PC-3 (cell line): Measurements from ENCODE around the gene CHST11. TPM values are rescaled to one million over a fixed set of nuclear protein-coding genes. Genes with fewer than 3 reads are reported as not detected.

Experiments
- ATAC-seq: fragments of 200-7000 bp; cut with Tn5 transposase; 2 replicates; pipeline ENCODE4 v1.9.1; 2020; ENCODE audit warnings: mild to moderate bottlenecking, moderate library complexity
- BruUV-seq: library from RNA; stranded (reverse); fragments of 400-500 nt; replicated peaks from 2 replicates; lab custom pipeline; 2021; lab: Mats Ljungman, UMichigan
- CTCF ChIA-PET: fragments of 300-600 bp; sonication (Branson Sonifier 250); formaldehyde crosslinking; loops from one replicate; lab custom pipeline; 2022; ENCODE audit warnings: antibody characterized with exemption; lab: Charles Lee
- POLR2A ChIA-PET: fragments of 300-600 bp; sonication (Branson Sonifier 250); formaldehyde crosslinking; loops from one replicate; lab custom pipeline; 2022; ENCODE audit warnings: antibody characterized with exemption; ENCODE audit not compliant: unreplicated experiment; lab: Charles Lee
- DNase-seq: peaks from one replicate; pipeline ENCODE4 v3.0.0-alpha.2; 2015
- H2AFZ ChIP-seq: fragments of 300-600 bp; sonication (generic); 2 replicates; pipeline ENCODE4 v1.6.0; 2016; ENCODE audit warnings: antibody characterized with exemption, low read length
- H3F3A ChIP-seq: fragments of 300-600 bp; sonication (generic); one replicate; pipeline ENCODE4 v1.6.0; 2017; ENCODE audit warnings: antibody characterized with exemption, low read length, control low read depth, mild to moderate bottlenecking; ENCODE audit not compliant: unreplicated experiment
- H3K27ac ChIP-seq: fragments of 300-600 bp; sonication (generic); 2 replicates; pipeline ENCODE4 v1.5.1; 2016; ENCODE audit warnings: mild to moderate bottlenecking, low read length
- H3K27me3 ChIP-seq: fragments of 300-600 bp; sonication (generic); 2 replicates; pipeline ENCODE4 v1.6.1; 2016; ENCODE audit warnings: low read length, mixed read lengths
- H3K36me3 ChIP-seq: fragments of 300-600 bp; sonication (generic); 2 replicates; pipeline ENCODE4 v1.6.1; 2016; ENCODE audit warnings: low read depth, mixed run types, low read length, mixed read lengths
- H3K4me1 ChIP-seq: fragments of 300-600 bp; sonication (generic); 2 replicates; pipeline ENCODE4 v1.5.1; 2016; ENCODE audit warnings: low read length; ENCODE audit not compliant: insufficient read depth
- H3K4me2 ChIP-seq: fragments of 300-600 bp; sonication (generic); 2 replicates; pipeline ENCODE4 v1.6.0; 2016; ENCODE audit warnings: low read length
- H3K4me3 ChIP-seq: fragments of 300-600 bp; sonication (generic); 2 replicates; pipeline ENCODE4 v1.5.1; 2016; ENCODE audit warnings: mild to moderate bottlenecking, low read length, mixed read lengths
- H3K79me2 ChIP-seq: fragments of 300-600 bp; sonication (generic); 2 replicates; pipeline ENCODE4 v1.6.1; 2017; ENCODE audit warnings: low read length, mixed read lengths
- H3K9ac ChIP-seq: fragments of 300-600 bp; sonication (generic); 2 replicates; pipeline ENCODE4 v1.6.0; 2016; ENCODE audit warnings: mild to moderate bottlenecking, low read length
- H3K9me2 ChIP-seq: fragments of 300-600 bp; sonication (generic); replicated peaks from 2 replicates; pipeline ENCODE4 v1.6.1; 2016; ENCODE audit warnings: mixed run types, low read length, mixed read lengths
- H3K9me3 ChIP-seq: fragments of 300-600 bp; sonication (generic); 2 replicates; pipeline ENCODE4 v1.6.1; 2016; ENCODE audit warnings: low read length, mixed read lengths
- H4K20me1 ChIP-seq: fragments of 300-600 bp; sonication (generic); 2 replicates; pipeline ENCODE4 v1.6.1; 2016; ENCODE audit warnings: low read length, mixed read lengths
- EZH2 ChIP-seq: fragments of 300-600 bp; sonication (generic); IDR thresholded peaks from one replicate; pipeline ENCODE4 v1.6.1; 2017; ENCODE audit warnings: antibody characterized with exemption, mild to moderate bottlenecking, low read length; ENCODE audit not compliant: unreplicated experiment
- EZH2phosphoT487 ChIP-seq: fragments of 300-600 bp; sonication (generic); IDR thresholded peaks from 2 replicates; pipeline ENCODE4 v1.6.1; 2018; ENCODE audit warnings: mild to moderate bottlenecking, antibody characterized with exemption, low read length, borderline replicate concordance
- intact Hi-C: fragments of 100-400 bp; cut with micrococcal nuclease; formaldehyde crosslinking; loops from 2 replicates; pipeline ENCODE4 v1.9.0; 2023
- total RNA-seq: library from RNA; depleted of rRNA; stranded (reverse); fragments of >200 nt; gene quantifications from 2 replicates; pipeline ENCODE4 v1.2.3, GENCODE V29; 2014
- TF ChIP-seq, protein P1 (sequence below): fragments of 300-600 bp; sonication (generic); conservative IDR thresholded peaks from 2 replicates; pipeline ENCODE4 v1.5.1; 2017; ENCODE audit warnings: antibody characterized with exemption, low read depth, mild to moderate bottlenecking, low read length

The CHST11 gene
- total RNA-seq, 1 experiment from 2014 or later: 53.5 TPM

DNA sequence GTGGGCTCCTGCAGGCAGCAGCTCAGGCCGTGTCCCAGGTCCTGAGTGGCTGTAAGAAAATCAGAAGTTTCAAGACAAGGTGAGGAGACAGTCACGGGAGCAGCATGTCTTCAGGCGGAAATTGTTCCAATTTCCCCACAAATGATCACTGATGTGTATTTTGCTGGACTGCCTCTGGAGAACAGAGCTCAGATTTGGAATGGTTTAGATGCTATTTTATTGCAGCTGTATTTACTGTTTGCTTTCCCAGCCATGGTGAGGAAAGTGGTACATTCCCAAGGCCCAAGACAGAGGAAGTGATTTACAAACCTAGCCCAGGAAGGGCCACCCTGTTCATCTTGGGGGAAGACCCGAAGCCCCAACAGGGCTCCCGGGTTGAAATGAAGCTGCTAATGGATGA lies 195.6 kb downstream of the CHST11 start:
- no peak overlapping the region for H2AFZ ChIP-seq
- no peaks in the 10 kb centered on the region for H3K9me2 ChIP-seq
- intact Hi-C loops: no loop called here
- ATAC-seq: no peak
- no peak overlapping the region for H3K27ac ChIP-seq
- H3K79me2 ChIP-seq: no peaks in the 10 kb centered on the region
- no peaks in the 10 kb centered on the region for H3K4me1 ChIP-seq
- no peaks in the 10 kb centered on the region for H3K9me3 ChIP-seq
- POLR2A ChIA-PET: no interaction called here
- TF ChIP-seq, protein P1, sequence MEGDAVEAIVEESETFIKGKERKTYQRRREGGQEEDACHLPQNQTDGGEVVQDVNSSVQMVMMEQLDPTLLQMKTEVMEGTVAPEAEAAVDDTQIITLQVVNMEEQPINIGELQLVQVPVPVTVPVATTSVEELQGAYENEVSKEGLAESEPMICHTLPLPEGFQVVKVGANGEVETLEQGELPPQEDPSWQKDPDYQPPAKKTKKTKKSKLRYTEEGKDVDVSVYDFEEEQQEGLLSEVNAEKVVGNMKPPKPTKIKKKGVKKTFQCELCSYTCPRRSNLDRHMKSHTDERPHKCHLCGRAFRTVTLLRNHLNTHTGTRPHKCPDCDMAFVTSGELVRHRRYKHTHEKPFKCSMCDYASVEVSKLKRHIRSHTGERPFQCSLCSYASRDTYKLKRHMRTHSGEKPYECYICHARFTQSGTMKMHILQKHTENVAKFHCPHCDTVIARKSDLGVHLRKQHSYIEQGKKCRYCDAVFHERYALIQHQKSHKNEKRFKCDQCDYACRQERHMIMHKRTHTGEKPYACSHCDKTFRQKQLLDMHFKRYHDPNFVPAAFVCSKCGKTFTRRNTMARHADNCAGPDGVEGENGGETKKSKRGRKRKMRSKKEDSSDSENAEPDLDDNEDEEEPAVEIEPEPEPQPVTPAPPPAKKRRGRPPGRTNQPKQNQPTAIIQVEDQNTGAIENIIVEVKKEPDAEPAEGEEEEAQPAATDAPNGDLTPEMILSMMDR: no peak
- TF ChIP-seq EZH2phosphoT487 (no peak), EZH2 (no peak)
- no peaks in the 10 kb centered on the region for H3K36me3 ChIP-seq
- DNase-seq: no peak
- no peak overlapping the region for H3K4me3 ChIP-seq
- H3K9ac ChIP-seq: no peak overlapping the region
- no peak overlapping the region for H3K4me2 ChIP-seq
- no TSS peak for BruUV-seq
- H3K27me3 ChIP-seq: no peaks in the 10 kb centered on the region
- no peaks in the 10 kb centered on the region for H4K20me1 ChIP-seq
- no peaks in the 10 kb centered on the region for H3F3A ChIP-seq
- CTCF ChIA-PET: no interaction called here

DNA sequence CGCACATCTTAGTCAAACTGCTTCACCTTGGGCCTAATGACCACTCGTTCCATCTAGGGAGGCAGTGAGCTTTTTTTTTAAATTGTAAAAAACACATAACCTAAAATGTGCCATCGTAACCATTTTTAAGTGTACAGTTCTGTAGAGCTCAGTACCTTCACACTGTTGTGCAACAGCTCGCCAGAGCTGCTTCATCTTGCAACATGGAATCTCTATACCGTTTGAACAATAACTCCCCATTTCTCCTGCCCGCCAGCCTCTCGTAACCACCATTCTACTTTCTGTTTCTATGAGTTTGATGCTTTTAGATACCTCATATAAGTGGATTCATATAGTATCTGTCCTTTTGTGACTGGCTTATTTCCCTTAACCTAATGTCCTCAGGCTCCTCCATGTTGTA lies 196.2 kb downstream of the CHST11 start:
- BruUV-seq: no TSS peak
- Histone ChIP-seq H2AFZ (no peak overlapping the region), H3K36me3 (no peaks in the 10 kb centered on the region), H3K9me2 (no peaks in the 10 kb centered on the region), H3F3A (no peaks in the 10 kb centered on the region), H3K4me3 (no peak overlapping the region), H3K4me2 (no peak overlapping the region), H3K4me1 (no peaks in the 10 kb centered on the region), H3K9me3 (no peaks in the 10 kb centered on the region), H3K27ac (no peak overlapping the region), H3K79me2 (no peaks in the 10 kb centered on the region), H3K9ac (no peak overlapping the region), H4K20me1 (no peaks in the 10 kb centered on the region), H3K27me3 (no peaks in the 10 kb centered on the region)
- TF ChIP-seq, protein P1: no peak
- no peak for TF ChIP-seq EZH2phosphoT487
- TF ChIP-seq EZH2: no peak
- ATAC-seq (no peak), DNase-seq (no peak)
- ChIA-PET CTCF (no interaction called here), POLR2A (no interaction called here)
- intact Hi-C loops: no loop called here

DNA sequence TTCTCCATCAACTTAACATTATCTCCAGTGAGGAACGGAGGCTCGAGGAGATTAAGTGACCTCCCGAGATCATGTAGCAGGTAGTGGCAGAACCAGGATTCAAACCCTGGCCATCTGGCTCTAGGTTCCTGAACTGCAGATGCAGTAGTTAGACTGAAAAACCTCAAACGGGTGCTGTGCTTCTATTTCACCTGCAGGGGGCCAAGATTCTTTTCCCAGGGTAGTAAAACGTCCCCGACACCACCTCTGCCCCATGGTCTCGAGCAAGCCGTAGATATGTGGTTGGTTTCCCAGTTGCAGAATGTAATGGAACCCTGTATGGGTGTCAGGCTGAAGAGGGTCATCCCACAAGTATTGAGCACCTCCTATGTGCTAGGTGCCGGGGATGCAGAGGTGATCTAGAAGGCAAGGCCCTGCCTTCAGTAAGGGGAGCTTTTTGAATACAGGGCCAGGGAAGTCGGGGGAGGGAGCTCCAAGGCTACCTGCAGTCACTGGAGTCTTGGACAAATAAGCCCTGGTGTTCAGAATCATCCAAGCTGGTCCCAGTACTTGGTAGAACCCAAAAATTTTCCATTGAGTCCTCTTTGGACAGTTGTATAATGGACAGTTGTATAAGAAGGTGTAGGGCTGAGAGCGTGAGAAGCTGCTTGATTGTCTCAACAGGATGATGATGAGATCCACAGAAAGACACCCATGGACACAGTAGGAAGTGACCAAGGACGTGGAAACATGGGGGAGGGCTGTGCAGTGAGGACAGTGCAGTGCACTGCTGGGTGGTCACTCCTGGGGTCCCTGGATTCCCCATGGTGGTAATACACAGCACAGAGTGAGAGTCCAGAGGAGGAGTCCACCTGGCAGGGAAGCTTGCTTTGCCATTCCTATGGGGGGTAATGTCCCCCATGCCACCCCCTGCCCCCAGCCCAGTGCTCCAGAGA lies 197.2 kb downstream of the CHST11 start:
- DNase-seq (peak; percentile 37), ATAC-seq (0 out of 2 replicates have a peak, but pooled peaks have one; percentile 13)
- ChIA-PET CTCF (no interaction called here), POLR2A (no interaction called here)
- no TSS peak for BruUV-seq
- no peak overlapping the region for H3K4me2 ChIP-seq
- no peaks in the 10 kb centered on the region for H3K79me2 ChIP-seq
- no peaks in the 10 kb centered on the region for H3K27me3 ChIP-seq
- no peaks in the 10 kb centered on the region for H3K4me1 ChIP-seq
- intact Hi-C loops: no loop called here
- H2AFZ ChIP-seq: no peak overlapping the region
- H3K36me3 ChIP-seq: no peaks in the 10 kb centered on the region
- no peaks in the 10 kb centered on the region for H3K9me3 ChIP-seq
- no peaks in the 10 kb centered on the region for H4K20me1 ChIP-seq
- no peaks in the 10 kb centered on the region for H3F3A ChIP-seq
- no peak overlapping the region for H3K4me3 ChIP-seq
- H3K9ac ChIP-seq: no peak overlapping the region
- TF ChIP-seq, protein P1: peak; percentile 68
- TF ChIP-seq EZH2: no peak
- no peak for TF ChIP-seq EZH2phosphoT487
- no peak overlapping the region for H3K27ac ChIP-seq
- H3K9me2 ChIP-seq: no peaks in the 10 kb centered on the region
